H1 (cell line): Measurements from ENCODE around the gene QSER1. TPM values are rescaled to one million over a fixed set of nuclear protein-coding genes. Genes with fewer than 3 reads are reported as not detected.

Experiments
- CTCF ChIA-PET: fragments of 300-600 bp; sonication (Branson Sonifier 250); formaldehyde crosslinking; loops from one replicate; lab custom pipeline; 2021; ENCODE audit not compliant: partially characterized antibody; lab: Charles Lee
- POLR2A ChIA-PET: fragments of 300-600 bp; sonication (Branson Sonifier 250); formaldehyde crosslinking; loops from one replicate; lab custom pipeline; 2021; ENCODE audit warnings: inconsistent platforms; ENCODE audit not compliant: partially characterized antibody; lab: Charles Lee
- DNase-seq, 2 experiments: peaks; one replicate each; pipeline versions ENCODE4 v3.0.0 to v3.0.0-alpha.2; 2010 to 2022; ENCODE audit warnings: low spot score in 2 of 2, low read depth in 1 of 2, mixed read lengths in 1 of 2
- FAIRE-seq: peaks from 2 replicates; lab custom pipeline; 2011; peaks lifted over from hg19 to GRCh38; lab: Jason Lieb, UNC
- H2AFZ ChIP-seq: 2 replicates; pipeline ENCODE4 v1.8.1; 2012; ENCODE audit warnings: low read length, inconsistent platforms
- H2AK5ac ChIP-seq: 2 replicates; pipeline ENCODE4 v1.6.1; 2013; ENCODE audit warnings: low read depth, low read length
- H2BK120ac ChIP-seq: replicated peaks from 2 replicates; pipeline ENCODE3; 2013; ENCODE audit warnings: low read depth, low read length, inconsistent platforms
- H2BK12ac ChIP-seq: 2 replicates; pipeline ENCODE4 v1.6.1; 2013; ENCODE audit warnings: low read depth, low read length
- H2BK15ac ChIP-seq: 2 replicates; pipeline ENCODE4 v1.6.1; 2013; ENCODE audit warnings: low read length
- H2BK20ac ChIP-seq: 2 replicates; pipeline ENCODE4 v1.6.1; 2013; ENCODE audit warnings: low read length
- H2BK5ac ChIP-seq: 2 replicates; pipeline ENCODE4 v1.6.1; 2013; ENCODE audit warnings: low read depth, low read length
- H3K14ac ChIP-seq: 2 replicates; pipeline ENCODE4 v1.6.1; 2013; ENCODE audit warnings: inconsistent platforms; ENCODE audit not compliant: insufficient read length
- H3K18ac ChIP-seq: 2 replicates; pipeline ENCODE4 v1.6.1; 2013; ENCODE audit warnings: low read length; ENCODE audit errors: extremely low read depth
- H3K23ac ChIP-seq: 2 replicates; pipeline ENCODE4 v1.6.1; 2013; ENCODE audit warnings: inconsistent platforms; ENCODE audit not compliant: insufficient read length
- H3K23me2 ChIP-seq: 2 replicates; pipeline ENCODE4 v1.6.1; 2013; ENCODE audit warnings: low read depth, low read length
- H3K27ac ChIP-seq: 2 replicates; pipeline ENCODE4 v1.6.1; 2011; ENCODE audit warnings: low read depth, low read length, inconsistent platforms
- H3K27me3 ChIP-seq, 4 experiments: replicated peaks in 1 of 4; 1 replicate in 1 of 4; 2 replicates in 3 of 4; pipeline versions ENCODE4 v1.6.1 to v1.8.1; 2011 to 2013; ENCODE audit warnings: low read length in 3 of 4, mild to moderate bottlenecking in 3 of 4, inconsistent platforms in 2 of 4, mixed read lengths in 2 of 4, moderate library complexity in 1 of 4; ENCODE audit not compliant: control insufficient read depth in 3 of 4, insufficient read depth in 3 of 4; ENCODE audit errors: extremely low read depth in 1 of 4
- H3K36me3 ChIP-seq, 4 experiments: 2 replicates each; pipeline versions ENCODE4 v1.6.1 to v1.8.1; 2011 to 2013; ENCODE audit warnings: mild to moderate bottlenecking in 4 of 4, low read length in 3 of 4, moderate library complexity in 2 of 4, control low read depth in 1 of 4, inconsistent platforms in 1 of 4; ENCODE audit not compliant: insufficient read depth in 4 of 4, control insufficient read depth in 2 of 4
- H3K4ac ChIP-seq: replicated peaks from 2 replicates; pipeline ENCODE3; 2013; ENCODE audit warnings: low read length, low read depth, mixed read lengths, inconsistent platforms; ENCODE audit not compliant: insufficient read length
- H3K4me1 ChIP-seq, 4 experiments: replicated peaks in 1 of 4; 1 replicate in 1 of 4; 2 replicates in 3 of 4; pipeline versions ENCODE4 v1.6.1 to v1.8.1; 2011 to 2013; ENCODE audit warnings: low read length in 3 of 4, inconsistent platforms in 2 of 4, mixed read lengths in 1 of 4; ENCODE audit not compliant: insufficient read depth in 4 of 4, control insufficient read depth in 3 of 4
- H3K4me2 ChIP-seq, 2 experiments: 2 replicates each; pipeline versions ENCODE4 v1.6.1 to v1.8.1; 2011 to 2013; ENCODE audit warnings: low read depth in 2 of 2, low read length in 2 of 2, control low read depth in 1 of 2, inconsistent platforms in 1 of 2, mild to moderate bottlenecking in 1 of 2; ENCODE audit not compliant: insufficient read depth in 1 of 2
- H3K4me3 ChIP-seq, 4 experiments: fragments of 200-600, 300-600 bp in 1 of 4; sonication (generic), shearing (Covaris generic), sonication (Bioruptor Twin) in 1 of 4; 2 replicates each; pipeline versions ENCODE4 v1.5.1 to v1.8.1; 2011 to 2016; ENCODE audit warnings: low read length in 4 of 4, low read depth in 3 of 4, control low read depth in 2 of 4, inconsistent platforms in 2 of 4, mild to moderate bottlenecking in 2 of 4, mixed read lengths in 1 of 4, moderate library complexity in 1 of 4; ENCODE audit not compliant: insufficient read depth in 2 of 4; ENCODE audit errors: extremely low read depth in 1 of 4
- H3K56ac ChIP-seq: replicated peaks from 2 replicates; pipeline ENCODE3; 2013; ENCODE audit warnings: low read depth, mild to moderate bottlenecking, mixed read lengths, low read length, inconsistent platforms; ENCODE audit not compliant: insufficient read length
- H3K79me1 ChIP-seq: 2 replicates; pipeline ENCODE4 v1.6.1; 2013; ENCODE audit warnings: low read depth, low read length, control low read depth
- H3K79me2 ChIP-seq, 2 experiments: 2 replicates each; pipeline versions ENCODE4 v1.6.1 to v1.8.1; 2012 to 2013; ENCODE audit warnings: low read length in 2 of 2, mild to moderate bottlenecking in 2 of 2, inconsistent platforms in 1 of 2; ENCODE audit not compliant: insufficient read depth in 2 of 2, control insufficient read depth in 1 of 2
- H3K9ac ChIP-seq, 4 experiments: replicated peaks in 1 of 4; 1 replicate in 1 of 4; 2 replicates in 3 of 4; pipeline versions ENCODE4 v1.6.1 to v1.8.1; 2011 to 2013; ENCODE audit warnings: low read depth in 3 of 4, low read length in 3 of 4, control low read depth in 2 of 4, mild to moderate bottlenecking in 2 of 4, moderate library complexity in 2 of 4, inconsistent platforms in 1 of 4; ENCODE audit errors: extremely low read depth in 1 of 4
- H3K9me3 ChIP-seq, 2 experiments: 2 replicates each; pipeline versions ENCODE4 v1.6.1 to v1.8.1; 2012 to 2013; ENCODE audit warnings: mild to moderate bottlenecking in 2 of 2, moderate library complexity in 2 of 2, control low read depth in 1 of 2, inconsistent platforms in 1 of 2, low read depth in 1 of 2, low read length in 1 of 2, mixed read lengths in 1 of 2; ENCODE audit not compliant: insufficient read depth in 2 of 2
- H4K20me1 ChIP-seq, 2 experiments: replicated peaks in 1 of 2; 2 replicates each; pipeline versions ENCODE3 to v1.8.1; 2011 to 2013; ENCODE audit warnings: inconsistent platforms in 2 of 2, low read length in 2 of 2, mild to moderate bottlenecking in 1 of 2; ENCODE audit not compliant: insufficient read depth in 2 of 2, control insufficient read depth in 1 of 2
- H4K5ac ChIP-seq: 2 replicates; pipeline ENCODE4 v1.6.1; 2013; ENCODE audit warnings: low read length, low read depth, mixed read lengths, inconsistent platforms; ENCODE audit not compliant: insufficient read length
- H4K8ac ChIP-seq: 2 replicates; pipeline ENCODE4 v1.8.0; 2013; ENCODE audit warnings: mild to moderate bottlenecking, moderate library complexity, low read length, inconsistent platforms; ENCODE audit not compliant: insufficient read depth; ENCODE audit errors: extremely low read depth
- H4K91ac ChIP-seq: replicated peaks from 2 replicates; pipeline ENCODE3; 2013; ENCODE audit warnings: low read length, mixed read lengths, inconsistent platforms; ENCODE audit not compliant: insufficient read length
- BRCA1 ChIP-seq: IDR thresholded peaks from 2 replicates; pipeline ENCODE4 v1.6.1; 2012; ENCODE audit warnings: low read depth, low read length, improper control_type of control experiment
- CBX8 ChIP-seq: fragments of 300-800, 300-1000 bp; sonication (generic); IDR thresholded peaks from 2 replicates; pipeline ENCODE4 v1.7.1; 2016; ENCODE audit warnings: low read depth, low read length, borderline replicate concordance
- CREB1 ChIP-seq: IDR thresholded peaks from 2 replicates; pipeline ENCODE4 v1.6.1; 2012; ENCODE audit warnings: inconsistent platforms
- HDAC2 ChIP-seq, 2 experiments: fragments of 300-600 bp in 1 of 2; sonication (generic) in 1 of 2; IDR thresholded peaks; 2 replicates each; pipeline ENCODE4 v1.6.1; 2011 to 2012; ENCODE audit warnings: low read depth in 2 of 2, low read length in 2 of 2, mild to moderate bottlenecking in 2 of 2, moderate library complexity in 2 of 2, borderline replicate concordance in 1 of 2, inconsistent platforms in 1 of 2
- KDM5A ChIP-seq: fragments of 200-600 bp; IDR thresholded peaks from 2 replicates; pipeline ENCODE4 v1.7.1; 2012; ENCODE audit warnings: mild to moderate bottlenecking, low read length, inconsistent platforms, mixed read lengths
- MAFK ChIP-seq: IDR thresholded peaks from 2 replicates; pipeline ENCODE4 v1.6.1; 2012; ENCODE audit warnings: low read depth, mild to moderate bottlenecking, improper control_type of control experiment, low read length
- NRF1 ChIP-seq: IDR thresholded peaks from 2 replicates; pipeline ENCODE4 v1.6.1; 2011; ENCODE audit warnings: mild to moderate bottlenecking, low read depth, low read length, improper control_type of control experiment
- PHF8 ChIP-seq: fragments of 200-600 bp; sonication (generic); conservative IDR thresholded peaks from 2 replicates; pipeline ENCODE4 v1.7.1; 2012; ENCODE audit warnings: low read depth, mild to moderate bottlenecking, inconsistent platforms, low read length, moderate library complexity
- RBBP5 ChIP-seq: IDR thresholded peaks from 2 replicates; pipeline ENCODE4 v1.7.1; 2012; ENCODE audit warnings: low read depth, mild to moderate bottlenecking, inconsistent platforms, low read length, moderate library complexity, borderline replicate concordance
- SP1 ChIP-seq: IDR thresholded peaks from 2 replicates; pipeline ENCODE4 v1.6.1; 2011; ENCODE audit warnings: low read depth, low read length
- TAF1 ChIP-seq: IDR thresholded peaks from 2 replicates; pipeline ENCODE4 v1.6.1; 2011; ENCODE audit warnings: mild to moderate bottlenecking, low read depth, low read length
- TBP ChIP-seq: IDR thresholded peaks from 2 replicates; pipeline ENCODE4 v1.6.1; 2011; ENCODE audit warnings: low read depth, low read length, improper control_type of control experiment
- ZNF274 ChIP-seq: IDR thresholded peaks from 2 replicates; pipeline ENCODE4 v1.7.0; 2012; ENCODE audit warnings: low read length, borderline replicate concordance; ENCODE audit errors: extremely low read depth
- WGBS, 2 experiments: shearing (Covaris generic) in 1 of 2; methylation state at CpG; one replicate each; pipeline versions ENCODE4 v1.1.6 to v1.1.7; 2013 to 2015; ENCODE audit warnings: low lambda C conversion rate in 2 of 2, mixed read lengths in 2 of 2, inconsistent platforms in 1 of 2, low coverage in 1 of 2, missing lambda C conversion rate in 1 of 2; ENCODE audit not compliant: insufficient replicate concordance in 2 of 2, insufficient coverage in 1 of 2, insufficient read length in 1 of 2; ENCODE audit errors: extremely low coverage in 1 of 2, missing lambda C conversion rate in 1 of 2; 5-methylcytosine and 5-hydroxymethylcytosine counted together
- polyA plus RNA-seq, 7 experiments: library from polyadenylated mRNA; depleted of rRNA in 3 of 7; stranded (reverse) in 5 of 7; unstranded in 2 of 7; fragments of >200 nt in 5 of 7; fragments of 200-250 nt in 2 of 7; gene quantifications; 1 replicate in 5 of 7; 2 replicates in 1 of 7; 4 replicates in 1 of 7; pipeline versions ENCODE4 v1.2.1 to v1.2.3, GENCODE V29; 2011 to 2013; ENCODE audit warnings: missing spikeins in 2 of 7, mixed read lengths in 2 of 7
- total RNA-seq: library from RNA; stranded (reverse); fragmentation: NEBNext Ultra II Directional; extraction: Animal tissue kit (Norgen Biotek cat#: 25700); gene quantifications from 2 replicates; pipeline ENCODE4 v1.2.1, GENCODE V29; 2021

QSER1 gene
- total and polyA plus RNA-seq, 2 of the 8 experiments (the other 6 are each of a cell fraction or from before 2014, with no cell fraction given): 29.3 to 117 TPM

- peaks cover 71 to 100% of the 10 kb centered on the region in 2 experiments for H3K79me2 ChIP-seq
- H3K4me2 ChIP-seq: no peak overlapping the region
- H3K79me1 ChIP-seq: peaks cover 8% of the 10 kb centered on the region
- POLR2A ChIA-PET: interaction anchor here (1.2 to 4.5 kb wide), 6 partner anchors 10 to 55 kb away, joined by 3 to 35 read pairs (median 3); partner anchors contain the start of gene QSER1
- H2BK5ac ChIP-seq: no peak overlapping the region
- CTCF ChIA-PET: interaction anchor here (0.8 to 1.8 kb wide), 4 partner anchors 10 to 28 kb away, joined by 3 to 8 read pairs (median 4); no protein-coding TSS in a partner anchor
- H3K4me1 ChIP-seq: peaks cover 0 to 7% (median 5%) of the 10 kb centered on the region in 4 experiments; a peak in 6 of 7 replicates
- peaks cover 0 to 12% (median 0%) of the 10 kb centered on the region in 4 experiments; a peak in 3 of 8 replicates for H3K36me3 ChIP-seq
- no peak overlapping the region for H2AFZ ChIP-seq
- H3K23me2 ChIP-seq: no peaks in the 10 kb centered on the region
- 84% methylated on average over 3 of the region's 3 CpGs; no CpG with 5 or more reads in 1 of the 2 experiments for WGBS, 2 experiments
- no peak overlapping the region for H2BK15ac ChIP-seq
- no peak overlapping the region for H3K23ac ChIP-seq
- no peak overlapping the region for H4K91ac ChIP-seq
- H2BK12ac ChIP-seq: no peak overlapping the region
- TF ChIP-seq RBBP5: no peak
- TF ChIP-seq HDAC2 (IDR thresholded peaks at IDR 0.05; ENCODE audit: borderline replicate concordance in 1 of 2, low read depth in 2 of 2, low read length in 2 of 2): no peak
- no peak for TF ChIP-seq MAFK
- no peak for TF ChIP-seq NRF1
- no peak for TF ChIP-seq SP1
- no peak for TF ChIP-seq BRCA1
- TF ChIP-seq TAF1: no peak
- no peak for TF ChIP-seq CBX8
- TF ChIP-seq ZNF274: no peak
- no peak for TF ChIP-seq TBP
- no peak for TF ChIP-seq KDM5A
- TF ChIP-seq PHF8: no peak
- no peak for TF ChIP-seq CREB1
- no peak overlapping the region for H3K9ac ChIP-seq
- H3K4ac ChIP-seq: no peak overlapping the region
- peaks cover 26 to 49% of the 10 kb centered on the region in 2 experiments for H4K20me1 ChIP-seq
- DNase-seq (no peak), FAIRE-seq (no peak)
- H3K9me3 ChIP-seq: no peaks in the 10 kb centered on the region
- no peak overlapping the region for H2AK5ac ChIP-seq
- H4K8ac ChIP-seq: no peak overlapping the region
- no peak overlapping the region for H2BK20ac ChIP-seq
- no peaks in the 10 kb centered on the region for H3K27me3 ChIP-seq
- no peak overlapping the region for H4K5ac ChIP-seq
- no peak overlapping the region for H3K56ac ChIP-seq
- no peak overlapping the region for H2BK120ac ChIP-seq
- H3K4me3 ChIP-seq: no peak overlapping the region
- no peak overlapping the region for H3K27ac ChIP-seq
- no peak overlapping the region for H3K14ac ChIP-seq
- H3K18ac ChIP-seq: no peak overlapping the region
Measured at GRCh38 chr11:32905028-32905667, 12.5 kb downstream of the QSER1 start.
